H1 (cell line): Measurements from ENCODE around the gene SYT17. TPM values are rescaled to one million over a fixed set of nuclear protein-coding genes. Genes with fewer than 3 reads are reported as not detected.

Experiments used
- CTCF ChIA-PET: fragments of 300-600 bp; sonication (Branson Sonifier 250); formaldehyde crosslinking; loops from one replicate; lab custom pipeline; 2021; ENCODE audit not compliant: partially characterized antibody; lab: Charles Lee
- POLR2A ChIA-PET: fragments of 300-600 bp; sonication (Branson Sonifier 250); formaldehyde crosslinking; loops from one replicate; lab custom pipeline; 2021; ENCODE audit warnings: inconsistent platforms; ENCODE audit not compliant: partially characterized antibody; lab: Charles Lee
- DNase-seq, 2 experiments: peaks; one replicate each; pipeline versions ENCODE4 v3.0.0 to v3.0.0-alpha.2; 2010 to 2022; ENCODE audit warnings: low spot score in 2 of 2, low read depth in 1 of 2, mixed read lengths in 1 of 2
- FAIRE-seq: peaks from 2 replicates; lab custom pipeline; 2011; peaks lifted over from hg19 to GRCh38; lab: Jason Lieb, UNC
- H2AFZ ChIP-seq: 2 replicates; pipeline ENCODE4 v1.8.1; 2012; ENCODE audit warnings: low read length, inconsistent platforms
- H2AK5ac ChIP-seq: 2 replicates; pipeline ENCODE4 v1.6.1; 2013; ENCODE audit warnings: low read depth, low read length
- H2BK120ac ChIP-seq: replicated peaks from 2 replicates; pipeline ENCODE3; 2013; ENCODE audit warnings: low read depth, low read length, inconsistent platforms
- H2BK12ac ChIP-seq: 2 replicates; pipeline ENCODE4 v1.6.1; 2013; ENCODE audit warnings: low read depth, low read length
- H2BK15ac ChIP-seq: 2 replicates; pipeline ENCODE4 v1.6.1; 2013; ENCODE audit warnings: low read length
- H2BK20ac ChIP-seq: 2 replicates; pipeline ENCODE4 v1.6.1; 2013; ENCODE audit warnings: low read length
- H2BK5ac ChIP-seq: 2 replicates; pipeline ENCODE4 v1.6.1; 2013; ENCODE audit warnings: low read depth, low read length
- H3K14ac ChIP-seq: 2 replicates; pipeline ENCODE4 v1.6.1; 2013; ENCODE audit warnings: inconsistent platforms; ENCODE audit not compliant: insufficient read length
- H3K18ac ChIP-seq: 2 replicates; pipeline ENCODE4 v1.6.1; 2013; ENCODE audit warnings: low read length; ENCODE audit errors: extremely low read depth
- H3K23ac ChIP-seq: 2 replicates; pipeline ENCODE4 v1.6.1; 2013; ENCODE audit warnings: inconsistent platforms; ENCODE audit not compliant: insufficient read length
- H3K23me2 ChIP-seq: 2 replicates; pipeline ENCODE4 v1.6.1; 2013; ENCODE audit warnings: low read depth, low read length
- H3K27ac ChIP-seq: 2 replicates; pipeline ENCODE4 v1.6.1; 2011; ENCODE audit warnings: low read depth, low read length, inconsistent platforms
- H3K27me3 ChIP-seq, 4 experiments: replicated peaks in 1 of 4; 1 replicate in 1 of 4; 2 replicates in 3 of 4; pipeline versions ENCODE4 v1.6.1 to v1.8.1; 2011 to 2013; ENCODE audit warnings: low read length in 3 of 4, mild to moderate bottlenecking in 3 of 4, inconsistent platforms in 2 of 4, mixed read lengths in 2 of 4, moderate library complexity in 1 of 4; ENCODE audit not compliant: control insufficient read depth in 3 of 4, insufficient read depth in 3 of 4; ENCODE audit errors: extremely low read depth in 1 of 4
- H3K36me3 ChIP-seq, 4 experiments: 2 replicates each; pipeline versions ENCODE4 v1.6.1 to v1.8.1; 2011 to 2013; ENCODE audit warnings: mild to moderate bottlenecking in 4 of 4, low read length in 3 of 4, moderate library complexity in 2 of 4, control low read depth in 1 of 4, inconsistent platforms in 1 of 4; ENCODE audit not compliant: insufficient read depth in 4 of 4, control insufficient read depth in 2 of 4
- H3K4ac ChIP-seq: replicated peaks from 2 replicates; pipeline ENCODE3; 2013; ENCODE audit warnings: low read length, low read depth, mixed read lengths, inconsistent platforms; ENCODE audit not compliant: insufficient read length
- H3K4me1 ChIP-seq, 4 experiments: replicated peaks in 1 of 4; 1 replicate in 1 of 4; 2 replicates in 3 of 4; pipeline versions ENCODE4 v1.6.1 to v1.8.1; 2011 to 2013; ENCODE audit warnings: low read length in 3 of 4, inconsistent platforms in 2 of 4, mixed read lengths in 1 of 4; ENCODE audit not compliant: insufficient read depth in 4 of 4, control insufficient read depth in 3 of 4
- H3K4me2 ChIP-seq, 2 experiments: 2 replicates each; pipeline versions ENCODE4 v1.6.1 to v1.8.1; 2011 to 2013; ENCODE audit warnings: low read depth in 2 of 2, low read length in 2 of 2, control low read depth in 1 of 2, inconsistent platforms in 1 of 2, mild to moderate bottlenecking in 1 of 2; ENCODE audit not compliant: insufficient read depth in 1 of 2
- H3K4me3 ChIP-seq, 4 experiments: fragments of 200-600, 300-600 bp in 1 of 4; sonication (generic), shearing (Covaris generic), sonication (Bioruptor Twin) in 1 of 4; 2 replicates each; pipeline versions ENCODE4 v1.5.1 to v1.8.1; 2011 to 2016; ENCODE audit warnings: low read length in 4 of 4, low read depth in 3 of 4, control low read depth in 2 of 4, inconsistent platforms in 2 of 4, mild to moderate bottlenecking in 2 of 4, mixed read lengths in 1 of 4, moderate library complexity in 1 of 4; ENCODE audit not compliant: insufficient read depth in 2 of 4; ENCODE audit errors: extremely low read depth in 1 of 4
- H3K56ac ChIP-seq: replicated peaks from 2 replicates; pipeline ENCODE3; 2013; ENCODE audit warnings: low read depth, mild to moderate bottlenecking, mixed read lengths, low read length, inconsistent platforms; ENCODE audit not compliant: insufficient read length
- H3K79me1 ChIP-seq: 2 replicates; pipeline ENCODE4 v1.6.1; 2013; ENCODE audit warnings: low read depth, low read length, control low read depth
- H3K79me2 ChIP-seq, 2 experiments: 2 replicates each; pipeline versions ENCODE4 v1.6.1 to v1.8.1; 2012 to 2013; ENCODE audit warnings: low read length in 2 of 2, mild to moderate bottlenecking in 2 of 2, inconsistent platforms in 1 of 2; ENCODE audit not compliant: insufficient read depth in 2 of 2, control insufficient read depth in 1 of 2
- H3K9ac ChIP-seq, 4 experiments: replicated peaks in 1 of 4; 1 replicate in 1 of 4; 2 replicates in 3 of 4; pipeline versions ENCODE4 v1.6.1 to v1.8.1; 2011 to 2013; ENCODE audit warnings: low read depth in 3 of 4, low read length in 3 of 4, control low read depth in 2 of 4, mild to moderate bottlenecking in 2 of 4, moderate library complexity in 2 of 4, inconsistent platforms in 1 of 4; ENCODE audit errors: extremely low read depth in 1 of 4
- H3K9me3 ChIP-seq, 2 experiments: 2 replicates each; pipeline versions ENCODE4 v1.6.1 to v1.8.1; 2012 to 2013; ENCODE audit warnings: mild to moderate bottlenecking in 2 of 2, moderate library complexity in 2 of 2, control low read depth in 1 of 2, inconsistent platforms in 1 of 2, low read depth in 1 of 2, low read length in 1 of 2, mixed read lengths in 1 of 2; ENCODE audit not compliant: insufficient read depth in 2 of 2
- H4K20me1 ChIP-seq, 2 experiments: replicated peaks in 1 of 2; 2 replicates each; pipeline versions ENCODE3 to v1.8.1; 2011 to 2013; ENCODE audit warnings: inconsistent platforms in 2 of 2, low read length in 2 of 2, mild to moderate bottlenecking in 1 of 2; ENCODE audit not compliant: insufficient read depth in 2 of 2, control insufficient read depth in 1 of 2
- H4K5ac ChIP-seq: 2 replicates; pipeline ENCODE4 v1.6.1; 2013; ENCODE audit warnings: low read length, low read depth, mixed read lengths, inconsistent platforms; ENCODE audit not compliant: insufficient read length
- H4K8ac ChIP-seq: 2 replicates; pipeline ENCODE4 v1.8.0; 2013; ENCODE audit warnings: mild to moderate bottlenecking, moderate library complexity, low read length, inconsistent platforms; ENCODE audit not compliant: insufficient read depth; ENCODE audit errors: extremely low read depth
- H4K91ac ChIP-seq: replicated peaks from 2 replicates; pipeline ENCODE3; 2013; ENCODE audit warnings: low read length, mixed read lengths, inconsistent platforms; ENCODE audit not compliant: insufficient read length
- CBX5 ChIP-seq: fragments of 300-800, 300-1000 bp; sonication (generic); IDR thresholded peaks from 2 replicates; pipeline ENCODE4 v1.7.1; 2016; ENCODE audit warnings: antibody characterized with exemption, low read length, low read depth
- CEBPB ChIP-seq: IDR thresholded peaks from 2 replicates; pipeline ENCODE4 v1.6.1; 2012; ENCODE audit warnings: low read depth, low read length
- FOSL1 ChIP-seq: IDR thresholded peaks from 2 replicates; pipeline ENCODE4 v1.6.1; 2011; ENCODE audit warnings: mild to moderate bottlenecking, low read depth, low read length, moderate library complexity; ENCODE audit not compliant: insufficient read depth
- KDM1A ChIP-seq: fragments of 200-600, 300-600 bp; sonication (generic); IDR thresholded peaks from 2 replicates; pipeline ENCODE4 v1.7.1; 2016; ENCODE audit warnings: mild to moderate bottlenecking, low read length, borderline replicate concordance
- NANOG ChIP-seq: IDR thresholded peaks from 2 replicates; pipeline ENCODE4 v1.6.1; 2011; ENCODE audit warnings: low read length, low read depth, mild to moderate bottlenecking, inconsistent platforms; ENCODE audit not compliant: insufficient read depth, poor library complexity, severe bottlenecking
- NRF1 ChIP-seq: IDR thresholded peaks from 2 replicates; pipeline ENCODE4 v1.6.1; 2011; ENCODE audit warnings: mild to moderate bottlenecking, low read depth, low read length, improper control_type of control experiment
- PHF8 ChIP-seq: fragments of 200-600 bp; sonication (generic); conservative IDR thresholded peaks from 2 replicates; pipeline ENCODE4 v1.7.1; 2012; ENCODE audit warnings: low read depth, mild to moderate bottlenecking, inconsistent platforms, low read length, moderate library complexity
- RBBP5 ChIP-seq: IDR thresholded peaks from 2 replicates; pipeline ENCODE4 v1.7.1; 2012; ENCODE audit warnings: low read depth, mild to moderate bottlenecking, inconsistent platforms, low read length, moderate library complexity, borderline replicate concordance
- SP1 ChIP-seq: IDR thresholded peaks from 2 replicates; pipeline ENCODE4 v1.6.1; 2011; ENCODE audit warnings: low read depth, low read length
- SP2 ChIP-seq: IDR thresholded peaks from 2 replicates; pipeline ENCODE4 v1.6.1; 2012; ENCODE audit warnings: mild to moderate bottlenecking, low read length, inconsistent platforms
- SUZ12 ChIP-seq: fragments of 200-600 bp; sonication (generic); IDR thresholded peaks from 2 replicates; pipeline ENCODE4 v1.6.1; 2012; ENCODE audit warnings: mild to moderate bottlenecking, inconsistent platforms, low read length, moderate library complexity, mixed read lengths
- TAF7 ChIP-seq: optimal IDR thresholded peaks from 2 replicates; pipeline ENCODE3; 2011; ENCODE audit warnings: low read depth, mild to moderate bottlenecking, inconsistent platforms, low read length, moderate library complexity, borderline replicate concordance
- TCF12 ChIP-seq: IDR thresholded peaks from 2 replicates; pipeline ENCODE4 v1.6.1; 2011; ENCODE audit warnings: low read depth, mild to moderate bottlenecking, low read length
- ZNF274 ChIP-seq: IDR thresholded peaks from 2 replicates; pipeline ENCODE4 v1.7.0; 2012; ENCODE audit warnings: low read length, borderline replicate concordance; ENCODE audit errors: extremely low read depth
- WGBS, 2 experiments: shearing (Covaris generic) in 1 of 2; methylation state at CpG; one replicate each; pipeline versions ENCODE4 v1.1.6 to v1.1.7; 2013 to 2015; ENCODE audit warnings: low lambda C conversion rate in 2 of 2, mixed read lengths in 2 of 2, inconsistent platforms in 1 of 2, low coverage in 1 of 2, missing lambda C conversion rate in 1 of 2; ENCODE audit not compliant: insufficient replicate concordance in 2 of 2, insufficient coverage in 1 of 2, insufficient read length in 1 of 2; ENCODE audit errors: extremely low coverage in 1 of 2, missing lambda C conversion rate in 1 of 2; 5-methylcytosine and 5-hydroxymethylcytosine counted together
- polyA plus RNA-seq, 7 experiments: library from polyadenylated mRNA; depleted of rRNA in 3 of 7; stranded (reverse) in 5 of 7; unstranded in 2 of 7; fragments of >200 nt in 5 of 7; fragments of 200-250 nt in 2 of 7; gene quantifications; 1 replicate in 5 of 7; 2 replicates in 1 of 7; 4 replicates in 1 of 7; pipeline versions ENCODE4 v1.2.1 to v1.2.3, GENCODE V29; 2011 to 2013; ENCODE audit warnings: missing spikeins in 2 of 7, mixed read lengths in 2 of 7
- total RNA-seq: library from RNA; stranded (reverse); fragmentation: NEBNext Ultra II Directional; extraction: Animal tissue kit (Norgen Biotek cat#: 25700); gene quantifications from 2 replicates; pipeline ENCODE4 v1.2.1, GENCODE V29; 2021

SYT17 gene
- total and polyA plus RNA-seq, 2 of the 8 experiments (the other 6 are each of a cell fraction or from before 2014, with no cell fraction given): 5.8 to 18.1 TPM

DNA sequence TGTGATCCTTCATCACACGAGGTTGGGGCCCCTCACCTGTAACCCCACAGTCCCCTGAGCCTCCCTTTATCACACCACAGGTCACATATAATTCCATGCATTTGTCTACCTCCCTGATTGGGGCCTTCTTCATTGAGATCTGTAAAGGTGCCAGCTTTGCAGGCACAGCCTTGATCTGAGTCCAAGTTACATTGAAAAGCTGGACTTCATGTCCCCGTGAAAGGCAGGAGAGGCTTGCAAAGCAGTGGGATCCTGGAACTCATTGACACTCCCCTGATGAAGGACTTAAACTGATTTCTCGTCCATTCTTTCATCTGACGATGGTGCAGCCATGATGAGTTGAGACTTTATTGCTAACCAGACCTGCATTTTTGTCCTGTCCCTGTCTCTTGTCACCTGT, 3.8 kb upstream of the SYT17 start:
- H4K91ac ChIP-seq: no peak overlapping the region
- whole genome bisulfite sequencing, 2 experiments: 75% methylated on average over 4 of the region's 4 CpGs; no CpG with 5 or more reads in 1 of the 2 experiments
- no peak overlapping the region for H3K4ac ChIP-seq
- no peak for FAIRE-seq
- H3K23ac ChIP-seq: no peak overlapping the region
- H3K9ac ChIP-seq: no peak overlapping the region
- no peaks in the 10 kb centered on the region for H3K9me3 ChIP-seq
- H4K20me1 ChIP-seq: no peaks in the 10 kb centered on the region
- TF ChIP-seq SP1: no peak
- TF ChIP-seq CBX5: no peak
- no peak for TF ChIP-seq SP2
- TF ChIP-seq FOSL1: no peak
- no peak for TF ChIP-seq ZNF274
- no peak for TF ChIP-seq RBBP5
- TF ChIP-seq TCF12: no peak
- no peak for TF ChIP-seq TAF7
- no peak for TF ChIP-seq NRF1
- no peak for TF ChIP-seq SUZ12
- TF ChIP-seq KDM1A: no peak
- TF ChIP-seq CEBPB: no peak
- no peak for TF ChIP-seq PHF8
- TF ChIP-seq NANOG: no peak
- H3K4me3 ChIP-seq: no peak overlapping the region
- no peak overlapping the region for H4K5ac ChIP-seq
- H3K56ac ChIP-seq: no peak overlapping the region
- POLR2A ChIA-PET: no interaction called here
- H3K27ac ChIP-seq: no peak overlapping the region
- no peak overlapping the region for H2BK5ac ChIP-seq
- peaks cover 0 to 12% (median 6%) of the 10 kb centered on the region in 4 experiments; a peak in 6 of 7 replicates for H3K27me3 ChIP-seq
- DNase-seq: no peak
- no peaks in the 10 kb centered on the region for H3K79me1 ChIP-seq
- no peaks in the 10 kb centered on the region for H3K79me2 ChIP-seq
- peaks cover 0 to 1% (median under 1%) of the 10 kb centered on the region in 4 experiments; a peak in 3 of 7 replicates for H3K4me1 ChIP-seq
- no peak overlapping the region for H2BK12ac ChIP-seq
- H3K4me2 ChIP-seq: no peak overlapping the region
- no peak overlapping the region for H2BK120ac ChIP-seq
- H4K8ac ChIP-seq: no peak overlapping the region
- H3K36me3 ChIP-seq: no peaks in the 10 kb centered on the region
- no peak overlapping the region for H3K14ac ChIP-seq
- H2BK20ac ChIP-seq: no peak overlapping the region
- peaks cover 3% of the 10 kb centered on the region; the same call in 1 of the 2 replicates for H3K23me2 ChIP-seq
- H2BK15ac ChIP-seq: no peak overlapping the region
- H3K18ac ChIP-seq: no peak overlapping the region
- CTCF ChIA-PET: interaction anchor here (0.6 to 3.0 kb wide), 4 partner anchors 12 to 199 kb away, joined by 3 to 19 read pairs (median 3); no protein-coding TSS in a partner anchor
- no peak overlapping the region for H2AK5ac ChIP-seq
- H2AFZ ChIP-seq: no peak overlapping the region
